DOHH2 (cell line): ENCODE data around the gene EFCAB9.

ENCODE experiments used
- H3F3A ChIP-seq: fragments of 200-600 bp; sonication (generic), shearing (Covaris generic); 2 replicates; pipeline ENCODE4 v1.6.0; 2016; ENCODE audit warnings: antibody characterized with exemption, mild to moderate bottlenecking; ENCODE audit not compliant: control insufficient read depth, insufficient read depth
- H3K27ac ChIP-seq: fragments of 200-600 bp; sonication (generic); 2 replicates; pipeline ENCODE4 v1.5.1; 2014; ENCODE audit warnings: low read depth, mild to moderate bottlenecking, low read length, moderate library complexity
- H3K27me3 ChIP-seq: fragments of 200-600 bp; sonication (generic); 2 replicates; pipeline ENCODE4 v1.6.1; 2014; ENCODE audit warnings: mild to moderate bottlenecking, low read length, mixed read lengths; ENCODE audit not compliant: control insufficient read depth
- H3K36me3 ChIP-seq: fragments of 200-600 bp; sonication (generic); 2 replicates; pipeline ENCODE4 v1.6.1; 2014; ENCODE audit warnings: mild to moderate bottlenecking, low read length, moderate library complexity, mixed read lengths; ENCODE audit not compliant: control insufficient read depth
- H3K4me1 ChIP-seq: fragments of 200-600 bp; sonication (generic); 2 replicates; pipeline ENCODE4 v1.6.1; 2014; ENCODE audit warnings: mild to moderate bottlenecking, low read length, mixed read lengths; ENCODE audit not compliant: control insufficient read depth
- H3K4me2 ChIP-seq: fragments of 200-600 bp; sonication (generic); 2 replicates; pipeline ENCODE4 v1.6.0; 2014; ENCODE audit warnings: mild to moderate bottlenecking, low read length, moderate library complexity
- H3K4me3 ChIP-seq: fragments of 200-600 bp; sonication (generic); 2 replicates; pipeline ENCODE4 v1.5.1; 2014; ENCODE audit warnings: mild to moderate bottlenecking, low read length, mixed read lengths
- H3K79me2 ChIP-seq: fragments of 200-600 bp; sonication (generic); 2 replicates; pipeline ENCODE4 v1.6.1; 2014; ENCODE audit warnings: mild to moderate bottlenecking, low read length, mixed read lengths; ENCODE audit not compliant: control insufficient read depth
- H3K9me2 ChIP-seq: fragments of 200-600 bp; sonication (generic); replicated peaks from 2 replicates; pipeline ENCODE4 v1.6.1; 2014; ENCODE audit warnings: mild to moderate bottlenecking, low read length, mixed read lengths; ENCODE audit not compliant: control insufficient read depth
- H3K9me3 ChIP-seq: fragments of 200-600 bp; sonication (generic); 2 replicates; pipeline ENCODE4 v1.6.1; 2014; ENCODE audit warnings: antibody characterized with exemption, low read length, mixed read lengths; ENCODE audit not compliant: control insufficient read depth, insufficient read depth
- H4K20me1 ChIP-seq: fragments of 200-600 bp; sonication (generic); 2 replicates; pipeline ENCODE4 v1.6.0; 2014; ENCODE audit warnings: low read depth, mild to moderate bottlenecking, antibody characterized with exemption, low read length, moderate library complexity; ENCODE audit not compliant: control insufficient read depth, insufficient read depth
- EZH2phosphoT487 ChIP-seq: fragments of 200-600 bp; sonication (generic); IDR thresholded peaks from 2 replicates; pipeline ENCODE4 v1.6.1; 2017; ENCODE audit warnings: borderline replicate concordance, mild to moderate bottlenecking, antibody characterized with exemption, low read length, moderate library complexity, mixed read lengths
- TF ChIP-seq, protein P1 (sequence below): fragments of 200-600 bp; sonication (generic); IDR thresholded peaks from one replicate; pipeline ENCODE4 v1.5.1; 2014; ENCODE audit warnings: antibody characterized with exemption, mild to moderate bottlenecking, low read depth, low read length; ENCODE audit not compliant: poor library complexity, severe bottlenecking

EFCAB9 gene

DNA sequence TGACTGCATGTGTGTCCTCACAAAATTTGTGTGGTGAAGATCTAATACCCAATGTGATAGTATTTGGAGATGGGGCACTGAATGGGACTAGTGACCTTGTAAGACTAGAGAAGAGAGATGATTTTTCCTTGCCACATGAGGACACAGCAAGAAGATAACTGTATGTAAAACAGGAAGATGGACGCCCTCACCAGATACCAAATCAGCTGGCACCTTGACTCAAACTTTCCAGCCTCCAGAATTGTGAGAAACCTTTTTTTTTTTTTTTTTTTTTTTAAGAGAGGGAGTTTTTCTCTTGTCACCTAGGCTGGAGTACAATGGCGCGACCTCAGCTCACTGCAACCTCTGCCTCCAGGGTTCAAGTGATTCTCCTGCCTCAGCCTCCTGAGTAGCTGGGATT is 49.3 kb downstream of the EFCAB9 start:
- Histone ChIP-seq H3K9me2 (no peaks in the 10 kb centered on the region), H3F3A (no peaks in the 10 kb centered on the region), H3K9me3 (no peaks in the 10 kb centered on the region), H3K4me1 (no peaks in the 10 kb centered on the region), H3K79me2 (peaks cover 60% of the 10 kb centered on the region), H3K27ac (no peak overlapping the region), H3K4me3 (no peak overlapping the region), H3K36me3 (0 out of 2 replicates have a peak, but pooled peaks cover 2% of the 10 kb centered on the region), H4K20me1 (peaks cover 3% of the 10 kb centered on the region; the same call in 1 of the 2 replicates), H3K4me2 (no peak overlapping the region), H3K27me3 (no peaks in the 10 kb centered on the region)
- TF ChIP-seq, protein P1, sequence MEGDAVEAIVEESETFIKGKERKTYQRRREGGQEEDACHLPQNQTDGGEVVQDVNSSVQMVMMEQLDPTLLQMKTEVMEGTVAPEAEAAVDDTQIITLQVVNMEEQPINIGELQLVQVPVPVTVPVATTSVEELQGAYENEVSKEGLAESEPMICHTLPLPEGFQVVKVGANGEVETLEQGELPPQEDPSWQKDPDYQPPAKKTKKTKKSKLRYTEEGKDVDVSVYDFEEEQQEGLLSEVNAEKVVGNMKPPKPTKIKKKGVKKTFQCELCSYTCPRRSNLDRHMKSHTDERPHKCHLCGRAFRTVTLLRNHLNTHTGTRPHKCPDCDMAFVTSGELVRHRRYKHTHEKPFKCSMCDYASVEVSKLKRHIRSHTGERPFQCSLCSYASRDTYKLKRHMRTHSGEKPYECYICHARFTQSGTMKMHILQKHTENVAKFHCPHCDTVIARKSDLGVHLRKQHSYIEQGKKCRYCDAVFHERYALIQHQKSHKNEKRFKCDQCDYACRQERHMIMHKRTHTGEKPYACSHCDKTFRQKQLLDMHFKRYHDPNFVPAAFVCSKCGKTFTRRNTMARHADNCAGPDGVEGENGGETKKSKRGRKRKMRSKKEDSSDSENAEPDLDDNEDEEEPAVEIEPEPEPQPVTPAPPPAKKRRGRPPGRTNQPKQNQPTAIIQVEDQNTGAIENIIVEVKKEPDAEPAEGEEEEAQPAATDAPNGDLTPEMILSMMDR: no peak
- no peak for TF ChIP-seq EZH2phosphoT487

DNA sequence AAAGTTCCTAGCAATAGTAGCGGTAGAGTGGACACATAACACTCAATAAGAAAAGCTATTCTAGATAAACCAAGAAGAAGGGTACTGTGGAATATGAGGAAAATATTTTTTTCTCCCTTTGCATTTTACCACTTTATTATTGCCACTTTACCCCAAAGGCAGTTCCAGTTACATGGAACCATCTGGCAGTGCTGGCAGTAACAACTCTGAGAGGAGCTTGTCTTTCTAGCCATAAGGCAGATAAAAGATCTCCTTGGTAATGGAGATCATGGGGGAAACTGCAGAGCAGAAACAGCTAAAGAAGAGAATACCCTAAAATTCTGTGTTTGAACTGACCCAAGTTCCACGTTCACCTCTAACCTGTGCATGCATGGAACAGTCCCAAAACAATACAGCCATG is 51.1 kb downstream of the EFCAB9 start:
- Histone ChIP-seq H3F3A (no peaks in the 10 kb centered on the region), H3K4me1 (no peaks in the 10 kb centered on the region), H3K4me2 (no peak overlapping the region), H3K4me3 (no peak overlapping the region), H3K27ac (no peak overlapping the region), H3K27me3 (no peaks in the 10 kb centered on the region), H3K9me2 (no peaks in the 10 kb centered on the region), H3K9me3 (no peaks in the 10 kb centered on the region), H4K20me1 (peaks cover 3% of the 10 kb centered on the region; the same call in 1 of the 2 replicates), H3K79me2 (peaks cover 66% of the 10 kb centered on the region), H3K36me3 (0 out of 2 replicates have a peak, but pooled peaks cover 2% of the 10 kb centered on the region)
- TF ChIP-seq, protein P1: no peak
- no peak for TF ChIP-seq EZH2phosphoT487

DNA sequence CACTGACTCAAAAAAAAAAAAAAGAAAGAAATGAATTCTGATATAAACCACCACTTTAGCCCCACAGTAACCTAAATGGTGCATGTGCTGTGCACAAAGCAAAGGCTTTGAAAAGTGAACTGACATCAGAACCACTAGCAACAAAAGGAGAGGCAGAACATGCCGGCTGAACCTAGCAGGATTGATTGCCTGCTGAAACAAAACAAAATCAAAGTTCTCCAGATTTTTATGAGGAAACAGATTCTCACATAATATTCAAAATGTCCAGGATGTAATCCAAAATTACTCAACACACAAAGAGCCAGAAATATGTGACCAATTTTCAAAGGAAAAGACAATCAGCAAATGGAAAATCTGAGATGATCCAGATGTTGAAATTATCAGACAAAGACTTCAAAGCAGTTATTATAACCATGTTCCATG is 51.7 kb downstream of the EFCAB9 start:
- Histone ChIP-seq H3K79me2 (peaks cover 69% of the 10 kb centered on the region), H3K27me3 (no peaks in the 10 kb centered on the region), H3F3A (no peaks in the 10 kb centered on the region), H4K20me1 (peaks cover 3% of the 10 kb centered on the region; the same call in 1 of the 2 replicates), H3K9me2 (no peaks in the 10 kb centered on the region), H3K36me3 (0 out of 2 replicates have a peak, but pooled peaks cover 2% of the 10 kb centered on the region), H3K9me3 (no peaks in the 10 kb centered on the region), H3K27ac (no peak overlapping the region), H3K4me3 (no peak overlapping the region), H3K4me1 (no peaks in the 10 kb centered on the region), H3K4me2 (no peak overlapping the region)
- no peak for TF ChIP-seq EZH2phosphoT487
- TF ChIP-seq, protein P1: no peak
